ENCODE data around the gene HK2. TPM values are rescaled to one million over a fixed set of nuclear protein-coding genes. Genes with fewer than 3 reads are reported as not detected.
"Not testable (repeated sequence)": the region's sequence is repeated elsewhere in the genome, so short reads cannot be mapped to it uniquely, and the experiment has no call there.

Gene HK2
- 26.0 TPM for polyA plus RNA-seq (2013, experiment 1 of 2)
- polyA plus RNA-seq (2013, experiment 2 of 2): 27.3 TPM

DNA sequence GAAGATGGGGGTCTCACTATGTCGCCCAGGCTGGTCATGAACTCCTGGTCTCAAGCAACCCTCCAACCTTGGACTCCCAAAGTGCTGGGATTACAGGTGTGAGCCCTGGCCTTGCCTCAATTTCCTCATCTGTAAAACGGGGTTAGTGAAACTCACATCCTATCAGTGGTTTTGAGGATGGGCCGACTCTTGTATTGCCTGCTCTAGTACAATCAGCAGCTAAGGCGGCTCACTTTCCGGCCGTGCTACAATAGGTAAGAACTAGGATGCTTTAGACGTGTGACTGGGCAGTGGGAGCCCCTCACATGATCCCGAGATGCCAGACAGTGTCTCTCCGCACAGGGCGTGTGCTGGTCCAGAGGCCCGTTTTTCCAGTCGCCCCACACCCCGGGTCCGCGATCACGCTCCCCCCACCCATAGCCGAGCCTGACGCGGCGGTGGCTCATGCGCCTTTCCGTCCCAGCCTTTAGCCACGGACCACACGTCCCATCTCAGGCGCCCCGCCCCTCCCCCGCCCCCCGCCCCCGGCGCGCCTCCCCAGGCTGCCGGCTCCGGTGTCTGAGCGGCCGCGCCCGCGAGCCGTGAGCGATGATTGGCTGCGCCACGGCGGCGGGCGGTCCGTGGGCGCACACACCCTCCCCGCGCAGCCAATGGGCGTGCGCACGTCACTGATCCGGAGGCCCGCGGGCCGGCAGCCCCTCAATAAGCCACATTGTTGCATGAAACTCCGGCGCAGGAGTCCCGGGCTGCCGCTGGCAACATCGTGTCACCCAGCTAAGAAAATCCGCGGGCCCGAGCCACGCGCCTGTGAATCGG, at the start of gene HK2:
Gene HK2 (plus strand): TSS at position 710 of the 816 bp plus-strand sequence. CDS start 454 bp downstream, outside the sequence.
- peak within 1 kb of the TSS; percentile 95 for H3K9ac ChIP-seq (ENCODE audit: low read depth, low read length)
- H3K27ac ChIP-seq (ENCODE audit: low read depth, low read length): peak within 1 kb of the TSS; percentile 98
- 6% methylated on average over 65 of the region's 67 CpGs for WGBS
- H3K4me1 ChIP-seq (ENCODE audit: insufficient read depth, low read length): peaks cover 23% of the 10 kb centered on the region
- H3K27me3 ChIP-seq (ENCODE audit: insufficient read depth, low read length): no peaks in the 10 kb centered on the region
- peak within 1 kb of the TSS; percentile 95 for H3K4me3 ChIP-seq (ENCODE audit: low read length)
- no peaks in the 10 kb centered on the region for H3K36me3 ChIP-seq (ENCODE audit: insufficient read depth, low read length)
- H3K9me3 ChIP-seq (ENCODE audit: insufficient read depth, low read depth, low read length): no peaks in the 10 kb centered on the region

DNA sequence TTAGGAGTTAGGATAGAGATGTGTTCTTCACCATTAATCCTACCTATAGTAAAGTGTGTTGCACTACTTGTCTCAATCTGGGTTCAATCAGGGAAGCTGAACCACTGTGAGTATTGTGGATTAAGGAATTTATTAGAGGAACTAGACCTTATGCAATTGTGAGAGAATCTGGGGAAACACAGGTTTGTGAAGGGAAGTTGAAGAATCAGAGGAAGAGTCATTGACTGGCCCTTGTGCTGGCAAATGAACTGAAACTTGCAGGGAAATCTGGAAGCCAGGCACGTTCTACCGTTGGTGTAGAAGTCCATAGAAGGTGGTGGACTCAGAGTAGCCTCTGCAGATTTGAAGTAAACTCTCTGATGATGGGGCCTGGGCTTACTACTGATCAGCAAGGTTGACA, 44.7 kb upstream of the HK2 start:
- Histone ChIP-seq H3K4me3 (ENCODE audit: low read length) (no peak overlapping the region), H3K27me3 (ENCODE audit: insufficient read depth, low read length) (no peaks in the 10 kb centered on the region), H3K9ac (ENCODE audit: low read depth, low read length) (no peak overlapping the region), H3K9me3 (ENCODE audit: insufficient read depth, low read depth, low read length) (no peaks in the 10 kb centered on the region; the same call in 1 of the 2 replicates), H3K27ac (ENCODE audit: low read depth, low read length) (no peak overlapping the region), H3K36me3 (ENCODE audit: insufficient read depth, low read length) (no peaks in the 10 kb centered on the region), H3K4me1 (ENCODE audit: insufficient read depth, low read length) (no peaks in the 10 kb centered on the region)
- 93% methylated on average over 2 of the region's 2 CpGs for WGBS

DNA sequence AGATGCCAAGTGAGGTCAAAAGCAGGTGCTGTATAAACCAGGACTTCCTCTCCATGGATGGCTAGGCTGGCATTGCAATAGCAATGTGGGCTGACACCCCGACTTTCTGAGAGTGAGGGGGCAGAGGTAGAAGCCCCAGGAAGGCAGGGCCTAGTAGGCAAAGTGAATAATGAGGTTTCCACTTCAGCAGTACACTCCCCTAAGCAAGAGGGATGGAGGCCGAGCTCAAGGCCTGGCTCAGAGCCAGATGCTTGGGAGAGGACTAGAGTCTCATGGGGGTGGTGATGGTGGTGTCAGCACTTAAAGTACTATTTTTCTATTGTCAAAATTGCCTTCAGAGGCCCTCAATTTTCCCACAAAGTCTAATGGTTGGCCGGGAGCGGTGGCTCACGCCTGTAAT, 41.6 kb upstream of the HK2 start:
- Histone ChIP-seq H3K9ac (ENCODE audit: low read depth, low read length) (no peak overlapping the region), H3K9me3 (ENCODE audit: insufficient read depth, low read depth, low read length) (no peaks in the 10 kb centered on the region; the same call in 1 of the 2 replicates), H3K27me3 (ENCODE audit: insufficient read depth, low read length) (no peaks in the 10 kb centered on the region), H3K4me3 (ENCODE audit: low read length) (no peak overlapping the region), H3K36me3 (ENCODE audit: insufficient read depth, low read length) (no peaks in the 10 kb centered on the region), H3K4me1 (ENCODE audit: insufficient read depth, low read length) (no peaks in the 10 kb centered on the region), H3K27ac (ENCODE audit: low read depth, low read length) (no peak overlapping the region)
- 94% methylated on average over 5 of the region's 5 CpGs for WGBS

DNA sequence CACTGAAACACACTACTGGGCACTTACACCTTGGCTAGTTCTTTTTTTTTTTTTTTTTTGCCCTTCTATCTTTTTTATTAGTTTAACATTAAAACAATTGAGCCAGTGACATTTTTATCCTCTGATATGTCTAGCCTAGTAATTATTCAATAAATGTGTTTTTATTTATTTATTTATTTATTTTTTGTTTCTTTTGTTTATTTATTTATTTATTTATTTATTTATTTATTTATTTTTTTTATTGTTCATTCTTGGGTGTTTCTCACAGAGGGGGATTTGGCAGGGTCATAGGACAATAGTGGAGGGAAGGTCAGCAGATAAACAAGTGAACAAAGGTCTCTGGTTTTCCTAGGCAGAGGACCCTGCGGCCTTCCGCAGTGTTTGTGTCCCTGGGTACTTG, 39.0 kb upstream of the HK2 start:
- not testable (repeated sequence) for H3K4me1 ChIP-seq (ENCODE audit: insufficient read depth, low read length); H3K9ac ChIP-seq (ENCODE audit: low read depth, low read length); H3K36me3 ChIP-seq (ENCODE audit: insufficient read depth, low read length); H3K27me3 ChIP-seq (ENCODE audit: insufficient read depth, low read length); H3K27ac ChIP-seq (ENCODE audit: low read depth, low read length); H3K9me3 ChIP-seq (ENCODE audit: insufficient read depth, low read depth, low read length); H3K4me3 ChIP-seq (ENCODE audit: low read length)
- WGBS: no CpG with 5 or more reads among the region's 2 CpGs

DNA sequence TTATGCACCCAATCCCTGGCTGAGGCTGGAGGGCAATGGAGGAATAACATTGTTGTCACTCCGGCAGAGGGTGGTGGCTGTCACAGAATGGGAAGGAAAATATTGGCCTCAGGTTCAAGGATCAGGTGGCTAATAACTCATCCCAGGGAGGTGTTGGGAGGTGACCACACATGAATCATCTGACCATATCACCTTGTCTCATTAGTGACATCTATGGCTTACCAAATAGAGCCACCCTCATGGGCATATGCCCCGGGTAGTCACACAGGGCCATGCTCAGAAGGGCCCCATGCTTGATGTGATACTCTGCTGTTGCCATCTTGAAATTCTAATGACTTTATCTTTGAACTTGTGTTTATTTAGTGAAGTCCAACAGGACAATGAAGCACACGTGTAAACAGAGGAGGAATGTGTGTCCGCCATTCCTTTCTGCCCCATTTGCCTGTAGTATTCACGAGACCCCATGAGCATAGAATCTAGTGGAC, 27.5 kb upstream of the HK2 start:
- Histone ChIP-seq H3K27ac (ENCODE audit: low read depth, low read length) (no peak overlapping the region), H3K4me3 (ENCODE audit: low read length) (no peak overlapping the region)

DNA sequence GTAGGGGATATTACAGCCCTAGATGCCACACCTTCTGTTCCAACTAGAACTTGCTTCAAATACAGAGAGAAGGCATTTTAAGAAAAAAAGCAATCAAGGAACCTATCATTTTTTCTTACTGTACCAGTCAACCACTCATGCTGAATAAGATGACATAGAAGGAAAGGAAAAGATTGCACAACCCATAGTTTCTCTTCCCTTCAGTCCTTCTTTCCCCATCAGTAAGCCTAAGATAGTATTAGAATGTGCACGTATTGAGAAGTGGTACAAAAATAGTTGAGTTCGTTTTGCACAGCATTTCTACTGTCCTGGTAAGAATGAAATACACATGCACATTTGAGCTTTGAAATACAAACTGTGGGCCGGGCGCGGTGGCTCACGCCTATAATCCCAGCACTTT, 27.0 kb upstream of the HK2 start:
- Histone ChIP-seq H3K27ac (ENCODE audit: low read depth, low read length) (no peak overlapping the region), H3K9ac (ENCODE audit: low read depth, low read length) (no peak overlapping the region), H3K4me3 (ENCODE audit: low read length) (no peak overlapping the region), H3K4me1 (ENCODE audit: insufficient read depth, low read length) (peaks cover 12% of the 10 kb centered on the region; the same call in 1 of the 2 replicates), H3K36me3 (ENCODE audit: insufficient read depth, low read length) (no peaks in the 10 kb centered on the region), H3K9me3 (ENCODE audit: insufficient read depth, low read depth, low read length) (no peaks in the 10 kb centered on the region), H3K27me3 (ENCODE audit: insufficient read depth, low read length) (no peaks in the 10 kb centered on the region)
- WGBS: 96% methylated on average over 6 of the region's 6 CpGs

More for the DNA sequence above, 27.5 kb upstream of the HK2 start:
- no peak overlapping the region for H3K9ac ChIP-seq (ENCODE audit: low read depth, low read length)
- peaks cover 12% of the 10 kb centered on the region; the same call in 1 of the 2 replicates for H3K4me1 ChIP-seq (ENCODE audit: insufficient read depth, low read length)
- H3K9me3 ChIP-seq (ENCODE audit: insufficient read depth, low read depth, low read length): no peaks in the 10 kb centered on the region
- H3K27me3 ChIP-seq (ENCODE audit: insufficient read depth, low read length): no peaks in the 10 kb centered on the region
- WGBS: 97% methylated on average over 5 of the region's 5 CpGs
- no peaks in the 10 kb centered on the region for H3K36me3 ChIP-seq (ENCODE audit: insufficient read depth, low read length)

DNA sequence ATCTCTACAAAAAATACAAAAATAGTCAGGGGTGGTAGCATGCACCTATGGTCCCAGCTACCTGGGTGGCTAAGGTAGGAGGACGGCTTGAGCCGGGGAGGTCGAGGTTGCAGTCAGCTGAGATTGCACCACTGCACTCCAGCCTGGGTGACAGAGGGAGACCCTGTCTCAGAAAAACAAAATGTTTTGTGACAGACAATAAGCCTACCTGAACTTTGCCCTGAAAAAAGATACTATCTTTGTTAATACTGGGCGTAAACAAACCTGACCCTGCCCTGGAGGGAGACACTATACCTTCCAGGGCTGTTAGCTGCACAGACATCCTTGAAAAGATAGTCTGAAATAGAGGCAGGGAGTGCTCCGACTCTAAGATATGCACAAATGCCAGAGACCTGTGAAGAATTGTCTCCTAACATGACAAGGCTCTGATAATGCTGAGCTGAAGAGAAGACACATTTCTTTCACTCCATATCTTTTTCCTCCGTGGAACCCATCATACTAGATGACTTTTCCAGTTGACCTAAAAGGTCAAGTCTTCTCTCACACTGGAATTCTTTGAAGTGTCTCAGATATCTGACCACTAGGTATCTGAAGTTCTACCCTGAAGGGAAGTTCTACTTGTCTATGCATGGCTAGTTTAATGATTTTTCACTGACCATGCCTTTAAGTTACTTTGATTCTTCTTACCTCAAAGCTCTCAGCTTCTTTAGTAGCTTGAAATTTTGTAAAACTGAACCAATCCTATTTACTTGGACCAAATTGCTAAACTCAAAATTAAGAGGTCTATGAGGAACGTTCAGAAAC, 20.9 kb upstream of the HK2 start:
- H3K27ac ChIP-seq (ENCODE audit: low read depth, low read length): no peak overlapping the region
- H3K4me1 ChIP-seq (ENCODE audit: insufficient read depth, low read length): no peaks in the 10 kb centered on the region
- no peak overlapping the region for H3K4me3 ChIP-seq (ENCODE audit: low read length)
- H3K36me3 ChIP-seq (ENCODE audit: insufficient read depth, low read length): no peaks in the 10 kb centered on the region
- H3K9me3 ChIP-seq (ENCODE audit: insufficient read depth, low read depth, low read length): no peaks in the 10 kb centered on the region
- no peaks in the 10 kb centered on the region for H3K27me3 ChIP-seq (ENCODE audit: insufficient read depth, low read length)
- no peak overlapping the region for H3K9ac ChIP-seq (ENCODE audit: low read depth, low read length)
- 86% methylated on average over 7 of the region's 7 CpGs for WGBS

DNA sequence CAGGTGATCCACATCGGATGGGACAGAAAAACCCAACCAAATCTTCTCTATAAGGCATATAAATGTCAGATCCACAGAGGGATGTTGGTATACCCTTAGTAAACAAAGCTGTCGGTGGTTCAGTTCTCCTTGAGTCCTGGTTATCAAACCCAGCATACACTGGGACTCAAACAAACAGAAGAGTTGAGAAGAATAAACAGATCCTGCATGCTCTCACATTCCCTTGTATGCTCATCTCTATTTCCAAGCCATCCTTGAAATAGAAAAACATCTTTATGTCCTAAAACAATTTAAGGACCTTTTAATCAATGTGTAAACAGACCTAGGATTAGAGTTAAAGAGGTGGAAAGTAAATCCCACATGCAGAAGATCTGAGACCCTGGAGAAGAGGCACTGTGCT, 19.8 kb upstream of the HK2 start:
- no peak overlapping the region for H3K27ac ChIP-seq (ENCODE audit: low read depth, low read length)
- no peaks in the 10 kb centered on the region for H3K27me3 ChIP-seq (ENCODE audit: insufficient read depth, low read length)
- WGBS: 91% methylated on average over 2 of the region's 2 CpGs
- no peak overlapping the region for H3K4me3 ChIP-seq (ENCODE audit: low read length)
- H3K9ac ChIP-seq (ENCODE audit: low read depth, low read length): no peak overlapping the region
- no peaks in the 10 kb centered on the region for H3K4me1 ChIP-seq (ENCODE audit: insufficient read depth, low read length)
- no peaks in the 10 kb centered on the region for H3K9me3 ChIP-seq (ENCODE audit: insufficient read depth, low read depth, low read length)
- H3K36me3 ChIP-seq (ENCODE audit: insufficient read depth, low read length): no peaks in the 10 kb centered on the region

DNA sequence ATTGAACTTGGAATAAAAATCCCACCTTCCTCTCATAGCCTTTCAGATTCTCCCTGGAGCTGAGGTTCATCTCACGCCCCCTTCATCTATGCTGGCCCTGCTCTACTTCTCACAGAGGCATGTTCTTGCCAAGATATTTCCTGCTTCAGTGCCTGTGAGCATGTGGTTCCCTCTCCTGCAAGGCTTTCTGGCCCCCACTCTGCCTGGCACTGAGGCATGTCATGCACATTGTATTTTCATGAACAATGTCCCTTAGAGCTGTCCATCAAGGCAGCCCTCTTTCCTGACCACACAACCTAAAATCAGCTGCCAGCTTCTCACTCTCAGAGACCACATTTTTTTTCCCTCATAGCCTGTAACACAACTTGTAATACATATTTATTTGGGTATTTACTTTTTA, 18.0 kb upstream of the HK2 start:
- H3K9ac ChIP-seq (ENCODE audit: low read depth, low read length): no peak overlapping the region
- no peaks in the 10 kb centered on the region for H3K4me1 ChIP-seq (ENCODE audit: insufficient read depth, low read length)
- no peak overlapping the region for H3K4me3 ChIP-seq (ENCODE audit: low read length)
- H3K27me3 ChIP-seq (ENCODE audit: insufficient read depth, low read length): no peaks in the 10 kb centered on the region
- no peak overlapping the region for H3K27ac ChIP-seq (ENCODE audit: low read depth, low read length)
- 94% methylated on average over 1 of the region's 1 CpG for WGBS
- no peaks in the 10 kb centered on the region for H3K9me3 ChIP-seq (ENCODE audit: insufficient read depth, low read depth, low read length)
- no peaks in the 10 kb centered on the region for H3K36me3 ChIP-seq (ENCODE audit: insufficient read depth, low read length)

DNA sequence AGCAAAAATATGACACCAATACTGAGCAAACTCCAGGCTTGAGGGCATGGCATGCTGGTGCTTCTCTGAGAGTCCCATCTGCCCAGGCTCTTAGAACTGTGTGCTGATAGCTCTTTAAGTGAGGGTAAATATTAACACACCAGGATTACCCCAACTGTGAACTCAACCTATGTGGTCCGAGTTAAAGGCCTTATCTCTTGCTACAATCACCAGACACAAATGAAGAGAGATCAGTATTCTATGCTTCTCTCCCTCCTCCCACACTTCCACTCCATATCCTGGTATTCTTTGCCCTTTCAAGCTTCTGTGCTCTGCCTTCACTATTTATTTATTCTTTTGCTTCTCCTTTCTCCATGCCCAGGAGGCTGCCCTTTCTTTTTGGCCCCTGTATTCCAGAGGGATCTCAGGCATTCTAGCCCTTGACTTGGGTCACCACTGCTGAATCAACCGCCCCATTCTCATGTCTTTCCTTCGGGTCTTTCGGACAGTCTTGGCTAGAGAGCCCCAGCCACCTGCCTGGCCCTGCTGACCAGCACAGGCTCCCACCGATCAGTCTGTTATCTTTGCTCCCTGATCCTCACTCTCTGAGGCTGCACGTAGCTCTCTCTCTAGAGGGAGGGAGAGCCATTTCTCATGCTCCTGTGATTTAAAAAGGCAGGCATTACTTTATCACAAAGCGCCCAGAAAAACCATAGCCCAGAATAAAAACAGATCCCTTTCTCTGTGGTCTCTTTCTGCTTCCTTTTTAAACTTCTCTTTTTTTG, 17.2 kb upstream of the HK2 start:
- H3K9ac ChIP-seq (ENCODE audit: low read depth, low read length): no peak overlapping the region
- WGBS: 73% methylated on average over 7 of the region's 7 CpGs
- H3K4me1 ChIP-seq (ENCODE audit: insufficient read depth, low read length): no peaks in the 10 kb centered on the region
- H3K4me3 ChIP-seq (ENCODE audit: low read length): no peak overlapping the region
- no peaks in the 10 kb centered on the region for H3K9me3 ChIP-seq (ENCODE audit: insufficient read depth, low read depth, low read length)
- no peaks in the 10 kb centered on the region for H3K27me3 ChIP-seq (ENCODE audit: insufficient read depth, low read length)
- H3K36me3 ChIP-seq (ENCODE audit: insufficient read depth, low read length): no peaks in the 10 kb centered on the region
- no peak overlapping the region for H3K27ac ChIP-seq (ENCODE audit: low read depth, low read length)
